Suprapubic skin (tissue), 3 donors: ENCODE results near the gene OCIAD1.

Experiments
- POLR2A ChIP-seq, 2 donors: fragments of 450-650 bp; IDR thresholded peaks; one replicate each; pipeline ENCODE4 v1.6.1; 2017; ENCODE audit warnings: antibody characterized with exemption in 2 of 2, mild to moderate bottlenecking in 2 of 2, moderate library complexity in 2 of 2
- TF ChIP-seq, protein P1 (sequence below), 2 donors: fragments of 200-600 bp in 1 of 2; fragments of 450-650 bp in 1 of 2; sonication (generic) in 1 of 2; IDR thresholded peaks; one replicate each; pipeline ENCODE4 v1.5.1; 2016 to 2019; ENCODE audit warnings: antibody characterized with exemption in 2 of 2, mild to moderate bottlenecking in 1 of 2, moderate library complexity in 1 of 2

DNA sequence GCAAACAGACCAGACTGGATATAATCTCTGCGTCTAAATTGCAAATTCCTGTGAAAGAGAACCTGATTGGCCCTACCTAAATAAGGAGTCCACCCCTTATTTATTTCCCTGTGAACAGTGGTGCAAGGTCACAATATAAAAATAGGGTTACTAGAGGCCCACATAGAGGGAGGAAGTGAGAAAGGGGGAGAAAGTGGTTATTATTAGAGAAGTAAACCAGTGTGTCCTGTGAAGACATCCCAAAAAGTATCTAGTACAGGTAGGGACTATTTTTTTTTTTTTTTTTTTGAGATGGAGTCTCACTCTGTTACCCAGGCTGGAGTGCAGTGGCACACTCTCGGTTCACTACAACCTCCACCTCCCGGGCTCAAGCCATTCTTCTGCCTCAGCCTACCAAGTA, 35.8 kb upstream of the OCIAD1 start:
- TF ChIP-seq, protein P1, sequence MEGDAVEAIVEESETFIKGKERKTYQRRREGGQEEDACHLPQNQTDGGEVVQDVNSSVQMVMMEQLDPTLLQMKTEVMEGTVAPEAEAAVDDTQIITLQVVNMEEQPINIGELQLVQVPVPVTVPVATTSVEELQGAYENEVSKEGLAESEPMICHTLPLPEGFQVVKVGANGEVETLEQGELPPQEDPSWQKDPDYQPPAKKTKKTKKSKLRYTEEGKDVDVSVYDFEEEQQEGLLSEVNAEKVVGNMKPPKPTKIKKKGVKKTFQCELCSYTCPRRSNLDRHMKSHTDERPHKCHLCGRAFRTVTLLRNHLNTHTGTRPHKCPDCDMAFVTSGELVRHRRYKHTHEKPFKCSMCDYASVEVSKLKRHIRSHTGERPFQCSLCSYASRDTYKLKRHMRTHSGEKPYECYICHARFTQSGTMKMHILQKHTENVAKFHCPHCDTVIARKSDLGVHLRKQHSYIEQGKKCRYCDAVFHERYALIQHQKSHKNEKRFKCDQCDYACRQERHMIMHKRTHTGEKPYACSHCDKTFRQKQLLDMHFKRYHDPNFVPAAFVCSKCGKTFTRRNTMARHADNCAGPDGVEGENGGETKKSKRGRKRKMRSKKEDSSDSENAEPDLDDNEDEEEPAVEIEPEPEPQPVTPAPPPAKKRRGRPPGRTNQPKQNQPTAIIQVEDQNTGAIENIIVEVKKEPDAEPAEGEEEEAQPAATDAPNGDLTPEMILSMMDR (IDR thresholded peaks at IDR 0.05), result no peak
- TF ChIP-seq POLR2A (IDR thresholded peaks at IDR 0.05), result no peak
